Stomach (tissue), 9 donors: ENCODE data around the gene BDKRB1. TPM values are rescaled to one million over a fixed set of nuclear protein-coding genes. Genes with fewer than 3 reads are reported as not detected.
"Not testable (repeated sequence)": the region's sequence is repeated elsewhere in the genome, so short reads cannot be mapped to it uniquely, and the experiment has no call there.

Experiments
- DNase-seq, 2 donors: peaks; one replicate each; pipeline versions ENCODE4 v3.0.0 to v3.0.0-alpha.2; 2013 to 2019
- H3K27ac ChIP-seq, 5 donors: fragments of 200-600 bp in 4 of 5; sonication (generic) in 4 of 5; one replicate each; pipeline ENCODE4 v1.5.1; 2013 to 2019; ENCODE audit warnings: mild to moderate bottlenecking in 1 of 5, moderate library complexity in 1 of 5
- H3K27me3 ChIP-seq, 3 donors: fragments of 200-600 bp; sonication (generic); one replicate each; pipeline ENCODE4 v1.5.1; 2017 to 2019; ENCODE audit warnings: mixed run types in 1 of 3
- H3K36me3 ChIP-seq, 4 donors: fragments of 200-600 bp; sonication (generic); 1 replicate in 3 of 4; 2 replicates in 1 of 4; pipeline ENCODE4 v1.5.1; 2016 to 2019
- H3K4me1 ChIP-seq, 4 donors: fragments of 200-600 bp; sonication (generic); one replicate each; pipeline ENCODE4 v1.5.1; 2016 to 2019
- H3K4me3 ChIP-seq, 4 donors: fragments of 200-600 bp; sonication (generic) in 3 of 4; one replicate each; pipeline ENCODE4 v1.5.1; 2016 to 2019; ENCODE audit warnings: mild to moderate bottlenecking in 1 of 4
- H3K9me3 ChIP-seq, 4 donors: fragments of 200-600 bp; sonication (generic); one replicate each; pipeline ENCODE4 v1.5.1; 2016 to 2019
- EP300 ChIP-seq: sonication (generic); formaldehyde crosslinking; IDR thresholded peaks from one replicate; pipeline ENCODE4 v1.6.1; 2017; ENCODE audit warnings: antibody characterized with exemption
- POLR2A ChIP-seq, 4 donors: fragments of 450-650 bp; IDR thresholded peaks; one replicate each; pipeline ENCODE4 v1.6.1; 2016; ENCODE audit warnings: antibody characterized with exemption in 4 of 4, control low read depth in 2 of 4, mild to moderate bottlenecking in 1 of 4, moderate library complexity in 1 of 4
- POLR2AphosphoS5 ChIP-seq, 3 donors: sonication (generic); formaldehyde crosslinking; IDR thresholded peaks; one replicate each; pipeline ENCODE4 v1.6.1; 2016; ENCODE audit warnings: antibody characterized with exemption in 3 of 3
- WGBS, 5 donors: extraction: QIAGEN DNeasy Blood & Tissue Kit in 3 of 5; methylation state at CpG; one replicate each; pipeline versions ENCODE4 v1.1.5 to v1.1.7; 2013 to 2018; 5-methylcytosine and 5-hydroxymethylcytosine counted together
- intact Hi-C: fragments of 100-400 bp; cut with DNase I; formaldehyde crosslinking; loops from one replicate; pipeline ENCODE4 v1.15.1; 2023; ENCODE audit warnings: low total_unique reads
- polyA plus RNA-seq, 3 donors: library from polyadenylated mRNA; stranded (reverse); fragments of 200-250 nt; gene quantifications; one replicate each; pipeline ENCODE4 v1.2.3, GENCODE V29; 2013
- total RNA-seq, 5 donors: library from RNA; depleted of rRNA; stranded (reverse); fragments of >200 nt; gene quantifications; one replicate each; pipeline versions ENCODE4 v1.1.0 to v1.2.3, GENCODE V29; 2014 to 2016
- TF ChIP-seq, protein P1 (sequence below), 7 experiments: fragments of 450-650 bp in 4 of 7; fragments of 200-600 bp in 3 of 7; sonication (generic) in 3 of 7; IDR thresholded peaks; one replicate each; pipeline ENCODE4 v1.5.1; 2016 to 2019; ENCODE audit warnings: antibody characterized with exemption in 7 of 7, control low read depth in 2 of 7, mild to moderate bottlenecking in 1 of 7
- donor health status: healthy with polysubstance abuse.
- donor health status: Bipolar disorder and iron deficiency.
- donor health status: healthy.

The BDKRB1 gene
- total and polyA plus RNA-seq, 8 donors = 0.92 to 7.1 (median 4.2) TPM; not detected in 3

DNA sequence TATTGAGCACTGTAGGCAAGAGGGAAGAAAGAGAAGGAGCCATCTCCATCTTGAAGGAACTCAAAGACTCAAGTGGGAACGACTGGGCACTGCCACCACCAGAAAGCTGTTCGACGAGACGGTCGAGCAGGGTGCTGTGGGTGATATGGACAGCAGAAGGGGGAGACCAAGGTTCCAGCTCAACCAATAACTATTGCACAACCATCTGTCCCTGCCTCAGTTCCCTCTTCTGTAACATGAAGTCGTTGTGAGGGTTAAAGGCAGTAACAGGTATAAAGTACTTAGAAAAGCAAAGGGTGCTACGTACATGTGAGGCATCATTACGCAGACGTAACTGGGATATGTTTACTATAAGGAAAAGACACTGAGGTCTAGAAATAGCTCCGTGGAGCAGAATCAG, 13.9 kb upstream of the BDKRB1 start:
- no peak for DNase-seq
- Histone ChIP-seq H3K27me3 (peaks cover 0 to 6% (median 0%) of the 10 kb centered on the region in 3 donors), H3K9me3 (no peaks in the 10 kb centered on the region), H3K4me3 (no peak overlapping the region), H3K4me1 (no peaks in the 10 kb centered on the region), H3K27ac (no peak overlapping the region), H3K36me3 (peaks cover 0 to 49% (median 27%) of the 10 kb centered on the region in 4 donors)
- TF ChIP-seq POLR2AphosphoS5 (IDR thresholded peaks at IDR 0.05) = no peak
- TF ChIP-seq POLR2A (IDR thresholded peaks at IDR 0.05) = no peak
- TF ChIP-seq, protein P1, sequence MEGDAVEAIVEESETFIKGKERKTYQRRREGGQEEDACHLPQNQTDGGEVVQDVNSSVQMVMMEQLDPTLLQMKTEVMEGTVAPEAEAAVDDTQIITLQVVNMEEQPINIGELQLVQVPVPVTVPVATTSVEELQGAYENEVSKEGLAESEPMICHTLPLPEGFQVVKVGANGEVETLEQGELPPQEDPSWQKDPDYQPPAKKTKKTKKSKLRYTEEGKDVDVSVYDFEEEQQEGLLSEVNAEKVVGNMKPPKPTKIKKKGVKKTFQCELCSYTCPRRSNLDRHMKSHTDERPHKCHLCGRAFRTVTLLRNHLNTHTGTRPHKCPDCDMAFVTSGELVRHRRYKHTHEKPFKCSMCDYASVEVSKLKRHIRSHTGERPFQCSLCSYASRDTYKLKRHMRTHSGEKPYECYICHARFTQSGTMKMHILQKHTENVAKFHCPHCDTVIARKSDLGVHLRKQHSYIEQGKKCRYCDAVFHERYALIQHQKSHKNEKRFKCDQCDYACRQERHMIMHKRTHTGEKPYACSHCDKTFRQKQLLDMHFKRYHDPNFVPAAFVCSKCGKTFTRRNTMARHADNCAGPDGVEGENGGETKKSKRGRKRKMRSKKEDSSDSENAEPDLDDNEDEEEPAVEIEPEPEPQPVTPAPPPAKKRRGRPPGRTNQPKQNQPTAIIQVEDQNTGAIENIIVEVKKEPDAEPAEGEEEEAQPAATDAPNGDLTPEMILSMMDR (IDR thresholded peaks at IDR 0.05) = no peak
- no peak for TF ChIP-seq EP300
- intact Hi-C loops = no loop called here
- WGBS, 5 donors = 85 to 93% (median 91%) methylated on average over 10 of the region's 10 CpGs

DNA sequence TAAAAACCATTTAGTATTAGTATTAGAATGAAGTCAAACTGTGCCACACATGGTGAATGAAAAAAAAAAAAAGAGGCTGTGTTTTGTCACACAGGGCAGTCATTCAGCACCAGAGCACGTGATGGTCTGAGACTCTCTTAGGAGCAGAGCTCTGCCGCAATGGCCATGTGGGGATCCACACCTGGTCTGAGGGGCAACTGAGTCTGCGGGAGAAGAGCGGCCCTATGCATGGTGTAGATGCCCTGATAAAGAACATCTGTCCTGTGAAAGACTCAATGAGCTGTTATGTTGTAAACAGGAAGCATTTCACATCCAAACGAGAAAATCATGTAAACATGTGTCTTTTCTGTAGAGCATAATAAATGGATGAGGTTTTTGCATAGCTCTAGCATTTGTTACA, 12.2 kb upstream of the BDKRB1 start:
- peaks cover 0 to 32% (median 18%) of the 10 kb centered on the region in 4 donors for H3K36me3 ChIP-seq
- H3K4me3 ChIP-seq = no peak overlapping the region
- TF ChIP-seq POLR2AphosphoS5 (IDR thresholded peaks at IDR 0.05) = no peak
- no peak for TF ChIP-seq EP300
- no peak for DNase-seq
- 57 to 70% (median 61%) methylated on average over 5 of the region's 5 CpGs for WGBS, 5 donors
- intact Hi-C loops = no loop called here
- H3K9me3 ChIP-seq = no peaks in the 10 kb centered on the region
- H3K4me1 ChIP-seq = no peaks in the 10 kb centered on the region
- peaks cover 0 to 2% (median 0%) of the 10 kb centered on the region in 3 donors for H3K27me3 ChIP-seq
- no peak overlapping the region for H3K27ac ChIP-seq

DNA sequence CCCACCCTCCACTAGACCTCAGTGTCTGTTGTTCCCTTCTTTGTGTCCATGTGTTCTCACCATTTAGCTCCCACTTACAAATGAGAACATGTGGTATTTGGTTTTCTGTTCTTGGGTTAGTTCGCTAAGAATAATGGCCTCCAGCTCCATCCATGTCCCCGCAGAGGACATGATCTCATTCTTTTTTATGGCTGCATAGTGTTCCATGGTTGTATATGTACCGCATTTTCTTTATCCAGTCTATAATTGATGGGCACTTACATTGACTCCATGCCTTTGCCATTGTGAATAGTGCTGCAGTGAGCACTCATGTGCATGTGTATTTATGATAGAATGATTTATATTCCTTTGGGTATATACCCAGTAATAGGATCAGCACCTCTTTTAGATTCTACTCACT, 10.9 kb upstream of the BDKRB1 start:
- DNase-seq, H3K4me1 ChIP-seq, H3K27me3 ChIP-seq, H3K4me3 ChIP-seq, intact Hi-C loops, H3K27ac ChIP-seq, H3K9me3 ChIP-seq: not testable (repeated sequence)
- H3K36me3 ChIP-seq = peaks cover 0 to 20% (median 18%) of the 10 kb centered on the region in 4 donors
- WGBS, 5 donors = 91 to 97% (median 94%) methylated on average over 3 of the region's 3 CpGs

DNA sequence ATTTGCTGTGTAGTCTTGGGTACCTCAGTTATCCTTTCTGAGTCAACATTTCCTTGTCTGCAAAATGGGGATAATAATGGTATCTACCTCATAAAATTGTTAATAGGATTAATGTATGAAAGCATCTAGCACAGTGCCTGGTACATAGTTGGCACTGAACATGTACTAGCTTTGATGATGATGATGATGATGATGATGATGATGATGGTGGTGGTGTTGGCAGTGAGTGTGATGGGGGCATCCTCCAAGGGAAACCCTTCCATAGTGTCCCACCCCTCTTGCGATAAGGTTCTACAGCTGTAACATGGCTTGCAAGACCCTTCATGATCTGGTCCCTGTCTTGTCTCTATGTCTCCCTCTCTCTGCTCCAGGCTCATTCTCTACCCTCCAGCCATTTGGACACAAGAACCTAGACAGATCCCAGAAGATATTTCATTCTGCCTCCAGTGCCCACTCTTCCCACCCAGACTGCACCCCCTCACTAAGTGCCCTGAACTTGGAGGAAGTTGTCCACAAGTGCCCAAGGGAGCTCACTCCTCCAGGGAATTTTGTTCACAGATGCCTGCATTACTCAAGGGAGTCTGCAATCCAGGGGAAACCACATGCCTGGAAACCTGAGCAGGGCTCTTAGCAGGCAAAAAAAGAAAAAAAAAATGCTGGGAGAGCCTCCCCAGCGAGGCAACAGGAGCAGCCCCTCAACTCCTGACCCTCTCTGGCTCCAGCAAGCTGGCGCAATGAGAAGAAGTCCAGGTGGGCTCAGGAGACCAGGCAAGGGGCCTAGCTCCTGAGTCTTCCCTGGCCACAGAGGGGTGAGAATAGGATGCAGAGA, 10.1 kb upstream of the BDKRB1 start:
- H3K27ac ChIP-seq = peak overlapping the region in 2 of 5 donors; percentile 8 to 42

DNA sequence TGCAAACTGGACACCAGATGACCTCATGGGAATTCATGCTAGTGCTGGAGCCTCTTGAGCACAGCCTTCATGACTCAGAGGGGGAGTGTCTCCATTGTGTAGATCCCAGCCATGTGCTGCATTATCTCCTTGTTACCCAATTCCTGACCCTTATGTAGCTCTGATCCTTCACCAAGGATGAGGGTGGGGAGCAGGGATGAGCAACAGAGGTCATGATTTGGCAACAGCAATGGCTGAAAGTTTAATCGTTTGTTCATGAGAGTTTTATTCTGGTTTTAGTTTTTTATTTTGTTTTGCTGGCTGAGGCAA, 9.5 kb upstream of the BDKRB1 start:
- intact Hi-C loops = no loop called here
- no peak overlapping the region for H3K4me3 ChIP-seq
- no peaks in the 10 kb centered on the region for H3K27me3 ChIP-seq
- no peak for DNase-seq
- TF ChIP-seq POLR2AphosphoS5 (IDR thresholded peaks at IDR 0.05) (peak in 1 of 3 donors; percentile 68), POLR2A (IDR thresholded peaks at IDR 0.05) (no peak)
- peaks cover 0 to 7% (median 6%) of the 10 kb centered on the region in 4 donors for H3K36me3 ChIP-seq
- H3K9me3 ChIP-seq = no peaks in the 10 kb centered on the region
- WGBS, 5 donors = 69 to 87% (median 73%) methylated on average over 1 of the region's 1 CpG
- peak overlapping the region in 1 of 5 donors; percentile 42 for H3K27ac ChIP-seq
- no peaks in the 10 kb centered on the region for H3K4me1 ChIP-seq

More for the DNA sequence above, 10.1 kb upstream of the BDKRB1 start:
- Histone ChIP-seq H3K27me3 (no peaks in the 10 kb centered on the region), H3K36me3 (peaks cover 0 to 13% (median 11%) of the 10 kb centered on the region in 4 donors), H3K4me1 (no peaks in the 10 kb centered on the region), H3K4me3 (no peak overlapping the region), H3K9me3 (no peaks in the 10 kb centered on the region)
- WGBS, 5 donors = 78 to 88% (median 83%) methylated on average over 3 of the region's 3 CpGs
- no peak for DNase-seq
- TF ChIP-seq, protein P1 (IDR thresholded peaks at IDR 0.05) = no peak
- TF ChIP-seq EP300 = no peak
- TF ChIP-seq POLR2AphosphoS5 (IDR thresholded peaks at IDR 0.05) = no peak
- TF ChIP-seq POLR2A (IDR thresholded peaks at IDR 0.05) = no peak
- intact Hi-C loops = no loop called here

DNA sequence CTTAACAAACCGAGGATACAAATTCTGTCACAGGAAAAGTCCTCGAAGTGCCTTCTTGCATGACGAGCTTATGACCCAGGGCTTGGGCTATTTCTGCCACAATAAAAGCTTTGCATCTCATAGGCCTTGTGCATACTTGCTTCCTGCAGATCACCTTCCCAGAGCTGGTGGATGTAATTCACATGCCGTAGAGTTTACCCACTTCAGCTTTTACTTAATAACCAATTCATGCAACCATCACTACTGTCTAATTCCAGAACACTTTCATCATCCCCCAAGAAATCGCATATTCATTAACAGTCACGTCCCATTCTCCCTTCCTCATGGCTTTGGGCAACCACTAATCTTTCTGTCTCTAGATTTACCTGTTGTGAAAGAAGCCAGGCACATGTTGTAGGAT, 9.0 kb upstream of the BDKRB1 start:
- TF ChIP-seq POLR2AphosphoS5 (IDR thresholded peaks at IDR 0.05) = no peak
- TF ChIP-seq, protein P1 (IDR thresholded peaks at IDR 0.05) = no peak
- no peak for TF ChIP-seq POLR2A (IDR thresholded peaks at IDR 0.05)
- no peak for TF ChIP-seq EP300
- peaks cover 0 to 4% (median 2%) of the 10 kb centered on the region in 4 donors for H3K36me3 ChIP-seq
- H3K27me3 ChIP-seq = no peaks in the 10 kb centered on the region
- DNase-seq = no peak
- H3K9me3 ChIP-seq = no peaks in the 10 kb centered on the region
- H3K4me3 ChIP-seq = no peak overlapping the region
- no peak overlapping the region for H3K27ac ChIP-seq
- 84 to 91% (median 89%) methylated on average over 6 of the region's 6 CpGs for WGBS, 5 donors
- H3K4me1 ChIP-seq = peaks cover 0 to 5% (median 0%) of the 10 kb centered on the region in 4 donors
- intact Hi-C loops = no loop called here
